ENCODE measurements around the gene SYT9. TPM values are rescaled to one million over a fixed set of nuclear protein-coding genes. Genes with fewer than 3 reads are reported as not detected.

Gene SYT9
- polyA plus RNA-seq, 2 of the 4 experiments (the other 2 are of a cell fraction), result 0.10 TPM; not detected in 1

DNA sequence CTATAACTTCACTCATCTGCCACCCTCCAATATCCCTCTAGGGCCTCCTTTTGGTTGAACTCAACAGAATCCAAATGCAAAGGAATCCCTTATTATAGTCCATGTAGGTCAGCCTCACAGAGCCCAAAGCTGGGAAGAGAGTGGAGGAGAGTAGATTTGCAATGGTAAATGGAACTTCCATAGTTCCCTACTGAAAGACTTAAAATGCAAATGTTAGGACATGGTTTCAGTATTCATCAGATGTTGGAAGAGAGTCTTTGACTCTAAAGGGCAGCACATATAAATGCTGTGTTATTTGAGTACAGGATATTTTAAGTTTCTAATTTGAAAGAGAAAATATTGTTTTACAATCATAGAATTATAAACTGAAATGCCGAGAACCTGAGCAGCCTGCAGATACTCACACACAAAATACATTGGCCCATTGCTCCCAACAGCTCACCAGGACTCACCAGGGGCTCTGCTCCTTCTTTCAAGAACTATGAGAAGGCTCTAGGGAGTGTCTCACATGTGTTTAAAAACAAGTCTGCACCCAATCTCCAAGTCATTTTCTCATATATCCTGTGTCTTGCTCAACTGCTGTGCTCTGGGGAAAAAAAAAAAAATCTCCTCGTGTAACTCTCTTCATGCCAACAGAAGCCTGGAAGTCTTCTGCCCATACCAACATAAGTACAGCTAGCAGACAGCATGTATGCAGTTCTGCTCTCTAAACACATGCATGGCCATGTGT lies 39.6 kb downstream of the SYT9 start:
- ATAC-seq, result no peak
- TF ChIP-seq CHD2 (IDR thresholded peaks at IDR 0.05; ENCODE audit: low read length, partially characterized antibody) (no peak), RARB (CRISPR knock-in tag; IDR thresholded peaks at IDR 0.05) (no peak), NPAS2 (CRISPR knock-in tag; IDR thresholded peaks at IDR 0.05; ENCODE audit: borderline replicate concordance) (no peak), KDM1A (IDR thresholded peaks at IDR 0.05; ENCODE audit: low read depth) (no peak), FOSB (CRISPR knock-in tag; IDR thresholded peaks at IDR 0.05) (no peak), RFX5 (IDR thresholded peaks at IDR 0.05) (no peak), SREBF2 (IDR thresholded peaks at IDR 0.05) (no peak), BHLHE40 (IDR thresholded peaks at IDR 0.05; ENCODE audit: low read depth, low read length) (no peak), NFE2L2 (conservative IDR thresholded peaks at IDR 0.05; ENCODE audit: low read length) (no peak), FOXS1 (CRISPR knock-in tag; IDR thresholded peaks at IDR 0.05) (no peak), REST (IDR thresholded peaks at IDR 0.05) (no peak), HES2 (IDR thresholded peaks at IDR 0.05) (no peak), MYC (IDR thresholded peaks at IDR 0.05; ENCODE audit: borderline replicate concordance, low read length) (no peak), ZSCAN20 (CRISPR knock-in tag; IDR thresholded peaks at IDR 0.05) (no peak)
- TF ChIP-seq, protein P1, sequence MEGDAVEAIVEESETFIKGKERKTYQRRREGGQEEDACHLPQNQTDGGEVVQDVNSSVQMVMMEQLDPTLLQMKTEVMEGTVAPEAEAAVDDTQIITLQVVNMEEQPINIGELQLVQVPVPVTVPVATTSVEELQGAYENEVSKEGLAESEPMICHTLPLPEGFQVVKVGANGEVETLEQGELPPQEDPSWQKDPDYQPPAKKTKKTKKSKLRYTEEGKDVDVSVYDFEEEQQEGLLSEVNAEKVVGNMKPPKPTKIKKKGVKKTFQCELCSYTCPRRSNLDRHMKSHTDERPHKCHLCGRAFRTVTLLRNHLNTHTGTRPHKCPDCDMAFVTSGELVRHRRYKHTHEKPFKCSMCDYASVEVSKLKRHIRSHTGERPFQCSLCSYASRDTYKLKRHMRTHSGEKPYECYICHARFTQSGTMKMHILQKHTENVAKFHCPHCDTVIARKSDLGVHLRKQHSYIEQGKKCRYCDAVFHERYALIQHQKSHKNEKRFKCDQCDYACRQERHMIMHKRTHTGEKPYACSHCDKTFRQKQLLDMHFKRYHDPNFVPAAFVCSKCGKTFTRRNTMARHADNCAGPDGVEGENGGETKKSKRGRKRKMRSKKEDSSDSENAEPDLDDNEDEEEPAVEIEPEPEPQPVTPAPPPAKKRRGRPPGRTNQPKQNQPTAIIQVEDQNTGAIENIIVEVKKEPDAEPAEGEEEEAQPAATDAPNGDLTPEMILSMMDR (IDR thresholded peaks at IDR 0.05), result no peak
- TF ChIP-seq, protein P2, sequence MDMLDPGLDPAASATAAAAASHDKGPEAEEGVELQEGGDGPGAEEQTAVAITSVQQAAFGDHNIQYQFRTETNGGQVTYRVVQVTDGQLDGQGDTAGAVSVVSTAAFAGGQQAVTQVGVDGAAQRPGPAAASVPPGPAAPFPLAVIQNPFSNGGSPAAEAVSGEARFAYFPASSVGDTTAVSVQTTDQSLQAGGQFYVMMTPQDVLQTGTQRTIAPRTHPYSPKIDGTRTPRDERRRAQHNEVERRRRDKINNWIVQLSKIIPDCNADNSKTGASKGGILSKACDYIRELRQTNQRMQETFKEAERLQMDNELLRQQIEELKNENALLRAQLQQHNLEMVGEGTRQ (IDR thresholded peaks at IDR 0.05), result no peak
- no peak overlapping the region for H3K27ac ChIP-seq
- FAIRE-seq, result no peak
- ChIA-PET CTCF (interaction anchor here (0.6 to 2.1 kb wide), 3 partner anchors 13 to 29 kb away, joined by 3 to 5 read pairs (median 5); no protein-coding TSS in a partner anchor), POLR2A (no interaction called here)
- 0% methylated on average over 2 of the region's 2 CpGs for WGBS (ENCODE audit: missing lambda C conversion rate)
- no peaks in the 10 kb centered on the region for H3K9me3 ChIP-seq
- H3K4me3 ChIP-seq, result no peak overlapping the region
- no peaks in the 10 kb centered on the region for H3K4me1 ChIP-seq
- H3K4me2 ChIP-seq, result no peak overlapping the region
- DNase-seq (ENCODE audit: low read depth in 1 of 2, low spot score in 1 of 2), result no peak

- TF ChIP-seq SMC3 (IDR thresholded peaks at IDR 0.05), result no peak
- no peak for TF ChIP-seq REST (IDR thresholded peaks at IDR 0.05)
- no peak for TF ChIP-seq BCL3 (IDR thresholded peaks at IDR 0.05)
- TF ChIP-seq RAD21 (conservative IDR thresholded peaks at IDR 0.05 in 1 of 2, IDR thresholded peaks at IDR 0.05 in 1 of 2), result no peak
- TF ChIP-seq POLR2A (IDR thresholded peaks at IDR 0.05; ENCODE audit: low read length), result no peak
- TF ChIP-seq MYC (IDR thresholded peaks at IDR 0.05; ENCODE audit: borderline replicate concordance, low read length), result no peak
- TF ChIP-seq RARB (CRISPR knock-in tag; IDR thresholded peaks at IDR 0.05), result no peak
- ChIA-PET POLR2A (no interaction called here), CTCF (no interaction called here)
- Histone ChIP-seq H3K4me2 (no peak overlapping the region), H3K27ac (no peak overlapping the region), H3K4me3 (no peak overlapping the region), H3K9me3 (no peaks in the 10 kb centered on the region), H3K4me1 (no peaks in the 10 kb centered on the region)
- no peak for ATAC-seq
- 7% methylated on average over 2 of the region's 2 CpGs for WGBS (ENCODE audit: missing lambda C conversion rate)
- DNase-seq (ENCODE audit: low read depth in 1 of 2, low spot score in 1 of 2), result no peak
- FAIRE-seq, result no peak
Observed at GRCh38 chr11:7292922-7293321, 41.2 kb downstream of the SYT9 start.

Data from A549 (cell line).